Ovary (tissue), 3 donors: ENCODE data around the gene LRP1B.

Experiments
- EP300 ChIP-seq: sonication (generic); formaldehyde crosslinking; IDR thresholded peaks from one replicate; pipeline ENCODE4 v1.6.1; 2017; ENCODE audit warnings: antibody characterized with exemption
- POLR2A ChIP-seq: fragments of 450-650 bp; IDR thresholded peaks from one replicate; pipeline ENCODE4 v1.6.1; 2017; ENCODE audit warnings: antibody characterized with exemption, mild to moderate bottlenecking, moderate library complexity
- TF ChIP-seq, protein P1 (sequence below), 3 donors: fragments of 450-650 bp in 2 of 3; fragments of 200-600 bp in 1 of 3; IDR thresholded peaks; one replicate each; pipeline versions ENCODE4 v1.5.1 to v1.8.0; 2016 to 2022; ENCODE audit warnings: antibody characterized with exemption in 3 of 3, mild to moderate bottlenecking in 1 of 3
- donor health status: DM: no; HTN: no; CAD: no.

DNA sequence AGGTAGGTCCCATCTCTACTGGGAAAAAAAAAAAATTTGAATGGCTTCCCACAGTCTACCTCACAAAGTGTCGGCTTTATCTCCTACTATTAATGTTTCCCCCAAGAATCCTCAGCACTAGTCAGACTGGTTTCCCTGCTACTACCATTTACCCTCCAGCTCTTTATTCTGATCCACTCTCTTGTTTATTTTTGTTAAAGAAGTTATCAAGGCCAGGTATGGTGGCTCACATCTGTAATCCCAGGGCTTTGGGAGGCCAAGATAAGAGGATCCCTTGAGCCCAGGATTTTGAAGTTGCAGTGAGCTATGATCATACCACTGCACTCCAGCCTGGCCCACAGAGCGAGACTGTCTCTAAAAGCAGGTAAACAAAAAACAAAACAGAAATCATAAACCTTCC is 1275.3 kb downstream of the LRP1B start:
- no peak for TF ChIP-seq EP300
- TF ChIP-seq, protein P1, sequence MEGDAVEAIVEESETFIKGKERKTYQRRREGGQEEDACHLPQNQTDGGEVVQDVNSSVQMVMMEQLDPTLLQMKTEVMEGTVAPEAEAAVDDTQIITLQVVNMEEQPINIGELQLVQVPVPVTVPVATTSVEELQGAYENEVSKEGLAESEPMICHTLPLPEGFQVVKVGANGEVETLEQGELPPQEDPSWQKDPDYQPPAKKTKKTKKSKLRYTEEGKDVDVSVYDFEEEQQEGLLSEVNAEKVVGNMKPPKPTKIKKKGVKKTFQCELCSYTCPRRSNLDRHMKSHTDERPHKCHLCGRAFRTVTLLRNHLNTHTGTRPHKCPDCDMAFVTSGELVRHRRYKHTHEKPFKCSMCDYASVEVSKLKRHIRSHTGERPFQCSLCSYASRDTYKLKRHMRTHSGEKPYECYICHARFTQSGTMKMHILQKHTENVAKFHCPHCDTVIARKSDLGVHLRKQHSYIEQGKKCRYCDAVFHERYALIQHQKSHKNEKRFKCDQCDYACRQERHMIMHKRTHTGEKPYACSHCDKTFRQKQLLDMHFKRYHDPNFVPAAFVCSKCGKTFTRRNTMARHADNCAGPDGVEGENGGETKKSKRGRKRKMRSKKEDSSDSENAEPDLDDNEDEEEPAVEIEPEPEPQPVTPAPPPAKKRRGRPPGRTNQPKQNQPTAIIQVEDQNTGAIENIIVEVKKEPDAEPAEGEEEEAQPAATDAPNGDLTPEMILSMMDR (IDR thresholded peaks at IDR 0.05), result no peak
- no peak for TF ChIP-seq POLR2A
